ENCODE data around the gene HMGN4. TPM values are rescaled to one million over a fixed set of nuclear protein-coding genes. Genes with fewer than 3 reads are reported as not detected.

HMGN4 gene
- total RNA-seq, 4 donors from 2014 or later, result 46.5 to 67.8 (median 56.2) TPM

- H3K27me3 ChIP-seq, result no peaks in the 10 kb centered on the region
- H3K36me3 ChIP-seq, result no peaks in the 10 kb centered on the region
- H3K4me1 ChIP-seq, result no peaks in the 10 kb centered on the region
- WGBS, 2 donors, result 61 to 70% methylated on average over 3 of the region's 3 CpGs
- no peak overlapping the region for H3K27ac ChIP-seq
- no peak for TF ChIP-seq EP300 (IDR thresholded peaks at IDR 0.05)
- no peak for TF ChIP-seq POLR2A (IDR thresholded peaks at IDR 0.05)
- TF ChIP-seq, protein P1, sequence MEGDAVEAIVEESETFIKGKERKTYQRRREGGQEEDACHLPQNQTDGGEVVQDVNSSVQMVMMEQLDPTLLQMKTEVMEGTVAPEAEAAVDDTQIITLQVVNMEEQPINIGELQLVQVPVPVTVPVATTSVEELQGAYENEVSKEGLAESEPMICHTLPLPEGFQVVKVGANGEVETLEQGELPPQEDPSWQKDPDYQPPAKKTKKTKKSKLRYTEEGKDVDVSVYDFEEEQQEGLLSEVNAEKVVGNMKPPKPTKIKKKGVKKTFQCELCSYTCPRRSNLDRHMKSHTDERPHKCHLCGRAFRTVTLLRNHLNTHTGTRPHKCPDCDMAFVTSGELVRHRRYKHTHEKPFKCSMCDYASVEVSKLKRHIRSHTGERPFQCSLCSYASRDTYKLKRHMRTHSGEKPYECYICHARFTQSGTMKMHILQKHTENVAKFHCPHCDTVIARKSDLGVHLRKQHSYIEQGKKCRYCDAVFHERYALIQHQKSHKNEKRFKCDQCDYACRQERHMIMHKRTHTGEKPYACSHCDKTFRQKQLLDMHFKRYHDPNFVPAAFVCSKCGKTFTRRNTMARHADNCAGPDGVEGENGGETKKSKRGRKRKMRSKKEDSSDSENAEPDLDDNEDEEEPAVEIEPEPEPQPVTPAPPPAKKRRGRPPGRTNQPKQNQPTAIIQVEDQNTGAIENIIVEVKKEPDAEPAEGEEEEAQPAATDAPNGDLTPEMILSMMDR (IDR thresholded peaks at IDR 0.05), result no peak
- no peaks in the 10 kb centered on the region for H3K9me3 ChIP-seq
- H3K4me3 ChIP-seq, result no peak overlapping the region
- DNase-seq (ENCODE audit: low spot score in 2 of 2), result no peak
Measured at GRCh38 chr6:26494117-26494516, 44.0 kb upstream of the HMGN4 start.

DNA sequence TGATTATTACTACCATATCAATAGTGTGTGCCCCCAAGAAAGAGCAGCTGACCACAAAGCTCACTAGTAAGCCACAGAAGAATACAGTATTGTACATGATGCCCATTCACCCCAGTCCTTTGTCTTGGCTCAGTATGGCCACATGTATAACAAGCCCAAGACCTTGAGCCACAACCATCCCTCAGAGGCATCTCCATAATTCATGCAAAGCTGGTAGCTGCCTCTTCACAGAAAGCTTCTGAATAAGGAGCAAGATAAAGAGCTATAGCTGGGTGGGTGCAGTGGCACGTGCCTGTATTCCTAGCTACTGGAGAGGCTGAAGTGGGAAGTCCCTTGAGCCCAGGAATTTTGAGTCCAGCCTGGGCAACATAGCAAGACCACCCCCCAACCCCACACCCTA is 42.9 kb upstream of the HMGN4 start:
- Histone ChIP-seq H3K27me3 (peaks cover 0 to 4% of the 10 kb centered on the region in 2 donors), H3K36me3 (no peaks in the 10 kb centered on the region), H3K4me3 (no peak overlapping the region), H3K4me1 (no peaks in the 10 kb centered on the region), H3K9me3 (no peaks in the 10 kb centered on the region), H3K27ac (no peak overlapping the region)
- DNase-seq (ENCODE audit: low spot score in 2 of 2), result no peak
- TF ChIP-seq EP300 (IDR thresholded peaks at IDR 0.05) (no peak), POLR2A (IDR thresholded peaks at IDR 0.05) (no peak)
- TF ChIP-seq, protein P1 (IDR thresholded peaks at IDR 0.05), result no peak
- WGBS, 2 donors, result 70 to 82% methylated on average over 1 of the region's 1 CpG

GRCh38 chr6:26497610-26498009 is 40.6 kb upstream of the HMGN4 start:
- Histone ChIP-seq H3K27ac (no peak overlapping the region), H3K36me3 (no peaks in the 10 kb centered on the region), H3K4me1 (peaks cover 0 to 12% (median 4%) of the 10 kb centered on the region in 4 donors), H3K27me3 (peaks cover 0 to 26% of the 10 kb centered on the region in 2 donors), H3K9me3 (no peaks in the 10 kb centered on the region), H3K4me3 (no peak overlapping the region)
- no peak for DNase-seq (ENCODE audit: low spot score in 2 of 2)
- 72 to 90% methylated on average over 4 of the region's 4 CpGs for WGBS, 2 donors
- TF ChIP-seq, protein P1 (IDR thresholded peaks at IDR 0.05), result no peak
- TF ChIP-seq POLR2A (IDR thresholded peaks at IDR 0.05) (no peak), EP300 (IDR thresholded peaks at IDR 0.05) (no peak)

DNA sequence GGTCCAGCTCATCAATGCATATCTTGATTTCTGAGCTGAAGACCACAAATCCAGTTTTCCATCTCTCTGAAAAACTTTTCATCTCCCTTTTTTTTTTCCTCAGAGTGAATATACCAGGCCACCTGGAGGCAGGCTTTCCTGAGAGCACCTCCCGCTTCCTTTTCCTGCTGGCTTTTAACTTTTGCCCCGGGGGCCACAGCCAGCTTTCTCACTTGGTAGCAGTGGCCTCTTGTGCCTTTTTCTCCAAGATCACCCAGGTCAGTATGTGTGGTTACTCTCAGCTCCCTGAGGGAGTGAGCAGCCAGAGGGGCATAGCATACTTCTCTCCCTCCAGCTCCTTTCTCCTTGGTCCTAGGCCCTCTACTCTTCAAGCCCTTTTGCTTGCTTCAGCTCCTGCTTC is 38.1 kb upstream of the HMGN4 start, which contains the start of gene BTN1A1:
Gene BTN1A1 (plus strand): TSS at position 202 of the 400 bp plus-strand sequence. CDS start 984 bp downstream, outside the sequence.
- no peaks in the 10 kb centered on the region for H3K9me3 ChIP-seq
- no peak for DNase-seq (ENCODE audit: low spot score in 2 of 2)
- no peaks in the 10 kb centered on the region for H3K36me3 ChIP-seq
- H3K4me1 ChIP-seq, result peaks cover 0 to 12% (median 4%) of the 10 kb centered on the region in 4 donors
- H3K27me3 ChIP-seq, result peaks cover 0 to 40% of the 10 kb centered on the region in 2 donors
- H3K27ac ChIP-seq, result no peak within 1 kb of the TSS
- WGBS, 2 donors, result 62 to 69% methylated on average over 2 of the region's 2 CpGs
- H3K4me3 ChIP-seq, result no peak within 1 kb of the TSS
- TF ChIP-seq, protein P1 (IDR thresholded peaks at IDR 0.05), result no peak
- no peak for TF ChIP-seq EP300 (IDR thresholded peaks at IDR 0.05)
- TF ChIP-seq POLR2A (IDR thresholded peaks at IDR 0.05), result no peak

- no peak overlapping the region for H3K27ac ChIP-seq
- peaks cover 0 to 40% of the 10 kb centered on the region in 2 donors for H3K27me3 ChIP-seq
- no peak for TF ChIP-seq POLR2A (IDR thresholded peaks at IDR 0.05)
- no peak for TF ChIP-seq EP300 (IDR thresholded peaks at IDR 0.05)
- TF ChIP-seq, protein P1 (IDR thresholded peaks at IDR 0.05), result no peak
- DNase-seq (ENCODE audit: low spot score in 2 of 2), result no peak
- no peaks in the 10 kb centered on the region for H3K9me3 ChIP-seq
- 7 to 13% methylated on average over 24 to 44 of the region's 49 CpGs for WGBS, 2 donors
- peaks cover 0 to 12% (median 4%) of the 10 kb centered on the region in 4 donors for H3K4me1 ChIP-seq
- no peaks in the 10 kb centered on the region for H3K36me3 ChIP-seq
- H3K4me3 ChIP-seq, result peak overlapping the region; percentile 17 to 45 (median 33)
Measured at GRCh38 chr6:26501482-26501986, 36.6 kb upstream of the HMGN4 start.

Data from tibial nerve (tissue), 4 donors.